Measurements from ENCODE around the gene CHCHD5. TPM values are rescaled to one million over a fixed set of nuclear protein-coding genes. Genes with fewer than 3 reads are reported as not detected.

The CHCHD5 gene
- total RNA-seq, 2 experiments from 2014 or later: 34.8 to 37.5 TPM

- TF ChIP-seq, protein P1, sequence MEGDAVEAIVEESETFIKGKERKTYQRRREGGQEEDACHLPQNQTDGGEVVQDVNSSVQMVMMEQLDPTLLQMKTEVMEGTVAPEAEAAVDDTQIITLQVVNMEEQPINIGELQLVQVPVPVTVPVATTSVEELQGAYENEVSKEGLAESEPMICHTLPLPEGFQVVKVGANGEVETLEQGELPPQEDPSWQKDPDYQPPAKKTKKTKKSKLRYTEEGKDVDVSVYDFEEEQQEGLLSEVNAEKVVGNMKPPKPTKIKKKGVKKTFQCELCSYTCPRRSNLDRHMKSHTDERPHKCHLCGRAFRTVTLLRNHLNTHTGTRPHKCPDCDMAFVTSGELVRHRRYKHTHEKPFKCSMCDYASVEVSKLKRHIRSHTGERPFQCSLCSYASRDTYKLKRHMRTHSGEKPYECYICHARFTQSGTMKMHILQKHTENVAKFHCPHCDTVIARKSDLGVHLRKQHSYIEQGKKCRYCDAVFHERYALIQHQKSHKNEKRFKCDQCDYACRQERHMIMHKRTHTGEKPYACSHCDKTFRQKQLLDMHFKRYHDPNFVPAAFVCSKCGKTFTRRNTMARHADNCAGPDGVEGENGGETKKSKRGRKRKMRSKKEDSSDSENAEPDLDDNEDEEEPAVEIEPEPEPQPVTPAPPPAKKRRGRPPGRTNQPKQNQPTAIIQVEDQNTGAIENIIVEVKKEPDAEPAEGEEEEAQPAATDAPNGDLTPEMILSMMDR (IDR thresholded peaks at IDR 0.05): no peak
- DNase-seq (no peak), ATAC-seq (no peak)
- Mint-ChIP-seq H3K27me3 (no peaks in the 10 kb centered on the region), H3K4me3 (peak overlapping the region; percentile 93), H3K4me1 (ENCODE audit: low read depth) (peaks cover 30% of the 10 kb centered on the region), H3K36me3 (ENCODE audit: low read depth) (peaks cover 22% of the 10 kb centered on the region), H3K27ac (peak overlapping the region; percentile 99), H3K9me3 (no peaks in the 10 kb centered on the region)
- intact Hi-C loops (cut with micrococcal nuclease): no loop called here
- ChIA-PET CTCF (interaction anchor here (0.9 to 3.2 kb wide), 4 partner anchors 15 to 141 kb away, joined by 3 to 14 read pairs (median 7); no protein-coding TSS in a partner anchor), POLR2A (interaction anchor here (0.8 to 2.7 kb wide), 5 partner anchors 15 to 105 kb away, joined by 4 to 13 read pairs (median 5); partner anchors contain the start of genes POLR1B and SLC20A1)
Observed at GRCh38 chr2:112585400-112585799, 991 bp downstream of the CHCHD5 start.

DNA sequence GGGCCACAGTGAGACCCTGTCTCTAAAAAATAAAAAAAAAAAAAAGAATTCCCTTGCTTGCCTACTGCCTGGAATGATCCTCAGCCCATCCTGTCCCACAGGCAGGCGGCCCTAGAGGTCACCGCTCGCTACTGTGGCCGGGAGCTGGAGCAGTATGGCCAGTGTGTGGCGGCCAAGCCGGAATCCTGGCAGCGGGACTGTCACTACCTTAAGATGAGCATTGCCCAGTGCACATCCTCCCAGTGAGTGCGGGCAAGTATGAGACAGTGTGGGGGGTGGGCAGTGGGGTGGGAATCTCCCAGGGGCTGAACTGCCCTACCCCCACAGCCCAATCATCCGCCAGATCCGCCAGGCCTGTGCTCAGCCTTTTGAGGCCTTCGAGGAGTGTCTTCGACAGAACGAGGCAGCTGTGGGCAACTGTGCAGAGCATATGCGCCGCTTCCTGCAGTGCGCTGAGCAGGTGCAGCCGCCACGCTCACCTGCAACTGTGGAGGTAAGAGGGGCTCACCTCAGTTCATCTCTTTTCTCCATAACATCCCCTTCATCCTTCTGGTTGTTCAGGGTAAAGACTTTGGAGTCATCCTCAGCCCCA lies 1.6 kb downstream of the CHCHD5 start:
- Mint-ChIP-seq H3K4me1 (ENCODE audit: low read depth) (peaks cover 30% of the 10 kb centered on the region), H3K27me3 (no peaks in the 10 kb centered on the region), H3K4me3 (peak overlapping the region; percentile 93), H3K36me3 (ENCODE audit: low read depth) (peaks cover 22% of the 10 kb centered on the region), H3K9me3 (no peaks in the 10 kb centered on the region), H3K27ac (no peak overlapping the region)
- ChIA-PET CTCF (interaction anchor here (1.9 to 3.2 kb wide), 2 partner anchors 14 to 140 kb away, joined by 6 to 14 read pairs; no protein-coding TSS in a partner anchor), POLR2A (interaction anchor here (1.2 to 2.7 kb wide), 3 partner anchors 38 to 59 kb away, joined by 4 to 13 read pairs (median 5); partner anchors contain the start of genes POLR1B and SLC20A1)
- TF ChIP-seq, protein P1 (IDR thresholded peaks at IDR 0.05): no peak
- no peak for ATAC-seq
- no peak for DNase-seq
- intact Hi-C loops (cut with micrococcal nuclease): no loop called here

DNA sequence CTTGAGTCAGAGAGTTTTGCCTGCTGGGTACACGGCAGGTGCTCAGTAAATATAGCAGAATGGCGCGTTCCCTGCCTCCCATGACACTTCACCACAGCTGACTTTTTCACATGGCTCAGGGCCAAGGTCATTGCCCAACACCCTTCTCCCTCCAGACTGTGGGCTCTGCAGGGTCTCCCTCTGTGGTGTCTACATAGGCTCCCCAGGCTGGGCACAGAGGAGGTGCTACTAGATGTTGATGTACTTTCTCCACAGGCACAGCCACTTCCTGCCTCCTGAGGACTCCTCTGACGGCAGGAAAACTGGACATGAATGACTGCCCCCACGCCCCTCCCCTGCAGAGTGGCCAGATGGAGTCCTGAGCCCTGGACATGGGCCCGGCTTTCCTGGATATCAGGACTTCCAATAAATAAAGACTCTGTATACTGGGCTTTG lies 4.2 kb downstream of the CHCHD5 start:
- peaks cover 20% of the 10 kb centered on the region for H3K4me1 Mint-ChIP-seq (ENCODE audit: low read depth)
- intact Hi-C loops (cut with micrococcal nuclease): no loop called here
- CTCF ChIA-PET: interaction anchor here (1.8 to 3.2 kb wide), 2 partner anchors 12 to 138 kb away, joined by 7 to 14 read pairs; no protein-coding TSS in a partner anchor

GRCh38 chr2:112591413-112591812 lies 7.0 kb downstream of the CHCHD5 start:
- Mint-ChIP-seq H3K4me1 (ENCODE audit: low read depth) (peaks cover 7% of the 10 kb centered on the region), H3K27me3 (no peaks in the 10 kb centered on the region), H3K4me3 (no peak overlapping the region), H3K27ac (no peak overlapping the region), H3K9me3 (no peaks in the 10 kb centered on the region), H3K36me3 (ENCODE audit: low read depth) (peaks cover 20% of the 10 kb centered on the region)
- ATAC-seq: no peak
- CTCF ChIA-PET: interaction anchor here (0.7 to 1.9 kb wide), 4 partner anchors 9 to 350 kb away, joined by 3 to 5 read pairs (median 4); no protein-coding TSS in a partner anchor
- DNase-seq: no peak
- intact Hi-C loops (cut with micrococcal nuclease): no loop called here
- TF ChIP-seq, protein P1 (IDR thresholded peaks at IDR 0.05): no peak
- POLR2A ChIA-PET: no interaction called here

More for the DNA sequence above, 4.2 kb downstream of the CHCHD5 start:
- peaks cover 22% of the 10 kb centered on the region for H3K36me3 Mint-ChIP-seq (ENCODE audit: low read depth)
- no peaks in the 10 kb centered on the region for H3K27me3 Mint-ChIP-seq
- TF ChIP-seq, protein P1 (IDR thresholded peaks at IDR 0.05): no peak
- H3K9me3 Mint-ChIP-seq: no peaks in the 10 kb centered on the region
- DNase-seq: no peak
- POLR2A ChIA-PET: no interaction called here
- no peak overlapping the region for H3K27ac Mint-ChIP-seq
- no peak overlapping the region for H3K4me3 Mint-ChIP-seq
- ATAC-seq: no peak

DNA sequence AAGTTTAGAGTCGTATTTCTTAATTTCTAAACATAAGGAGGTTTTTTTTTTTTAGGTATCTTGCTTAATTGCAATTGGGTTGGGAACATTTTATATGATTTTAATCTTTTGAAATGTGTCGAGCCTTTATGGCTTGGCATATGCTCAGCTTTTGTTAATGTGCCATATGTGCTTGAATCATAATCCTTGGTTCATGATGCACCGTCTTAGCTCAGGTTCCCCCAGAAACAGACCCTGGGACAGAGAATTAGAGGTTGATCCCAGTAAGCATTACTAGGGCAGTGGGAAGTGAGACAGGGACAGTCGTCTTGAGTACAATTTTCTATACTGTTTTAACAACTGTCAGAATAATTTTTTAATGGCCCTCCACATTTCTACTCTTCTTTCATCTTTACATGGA lies 9.3 kb downstream of the CHCHD5 start:
- no peaks in the 10 kb centered on the region for H3K9me3 Mint-ChIP-seq
- no peaks in the 10 kb centered on the region for H3K4me1 Mint-ChIP-seq (ENCODE audit: low read depth)
- DNase-seq (no peak), ATAC-seq (no peak)
- no peaks in the 10 kb centered on the region for H3K27me3 Mint-ChIP-seq
- TF ChIP-seq, protein P1 (IDR thresholded peaks at IDR 0.05): no peak
- H3K4me3 Mint-ChIP-seq: no peak overlapping the region
- intact Hi-C loops (cut with micrococcal nuclease): no loop called here
- peaks cover 5% of the 10 kb centered on the region for H3K36me3 Mint-ChIP-seq (ENCODE audit: low read depth)
- POLR2A ChIA-PET: no interaction called here
- CTCF ChIA-PET: interaction anchor here (1.7 to 16.3 kb wide), 2 partner anchors 32 to 135 kb away, joined by 5 to 202 read pairs; no protein-coding TSS in a partner anchor
- H3K27ac Mint-ChIP-seq: no peak overlapping the region
